HG03045 (cell line): ENCODE data around the gene PPP1R12A.
"Not testable (repeated sequence)": the region's sequence is repeated elsewhere in the genome, so short reads cannot be mapped to it uniquely, and the experiment has no call there.

Experiments
- ATAC-seq: cut with Tn5 transposase; IDR thresholded peaks from one replicate; pipeline ENCODE4 v1.9.1; 2021; ENCODE audit warnings: mild to moderate bottlenecking, moderate library complexity; ENCODE audit not compliant: unreplicated experiment

Gene PPP1R12A

DNA sequence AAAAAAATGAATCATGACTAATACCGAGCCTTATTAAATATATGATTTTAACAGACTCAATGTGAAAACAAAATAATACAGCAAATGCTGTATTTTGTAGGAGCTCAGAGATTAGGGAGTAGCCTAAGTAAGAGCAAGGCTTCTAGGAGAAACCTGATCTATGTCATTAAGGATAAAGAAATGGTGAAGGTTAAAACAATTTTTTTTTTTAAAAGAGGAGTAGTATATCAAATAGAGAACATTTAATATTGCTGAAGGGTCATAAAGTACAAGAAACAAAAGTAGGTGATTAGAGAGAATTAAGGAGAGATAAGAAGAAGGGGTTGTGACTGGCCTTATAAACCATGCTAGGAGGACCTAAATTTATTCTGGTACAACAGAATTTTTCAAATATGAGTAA lies 39.1 kb downstream of the PPP1R12A start:
- ATAC-seq, result no peak

DNA sequence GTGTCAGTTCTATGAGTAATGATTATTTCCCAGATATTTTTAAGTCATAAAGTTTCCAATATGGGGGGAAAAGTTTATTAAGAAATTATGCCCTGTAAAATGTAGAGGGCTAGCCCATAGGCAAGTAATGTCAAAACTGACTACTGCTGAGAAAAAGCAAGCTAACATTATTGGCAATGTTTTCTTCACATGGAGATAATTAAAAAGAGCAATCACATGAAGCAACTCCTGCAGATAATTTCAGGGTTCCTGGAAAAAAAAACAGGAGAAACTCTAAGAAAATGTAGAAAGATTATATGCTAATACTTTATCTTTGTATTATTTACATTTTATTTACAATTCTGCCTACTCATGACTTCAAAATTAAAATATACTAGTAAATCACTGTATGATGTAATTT lies 39.8 kb downstream of the PPP1R12A start:
- no peak for ATAC-seq

DNA sequence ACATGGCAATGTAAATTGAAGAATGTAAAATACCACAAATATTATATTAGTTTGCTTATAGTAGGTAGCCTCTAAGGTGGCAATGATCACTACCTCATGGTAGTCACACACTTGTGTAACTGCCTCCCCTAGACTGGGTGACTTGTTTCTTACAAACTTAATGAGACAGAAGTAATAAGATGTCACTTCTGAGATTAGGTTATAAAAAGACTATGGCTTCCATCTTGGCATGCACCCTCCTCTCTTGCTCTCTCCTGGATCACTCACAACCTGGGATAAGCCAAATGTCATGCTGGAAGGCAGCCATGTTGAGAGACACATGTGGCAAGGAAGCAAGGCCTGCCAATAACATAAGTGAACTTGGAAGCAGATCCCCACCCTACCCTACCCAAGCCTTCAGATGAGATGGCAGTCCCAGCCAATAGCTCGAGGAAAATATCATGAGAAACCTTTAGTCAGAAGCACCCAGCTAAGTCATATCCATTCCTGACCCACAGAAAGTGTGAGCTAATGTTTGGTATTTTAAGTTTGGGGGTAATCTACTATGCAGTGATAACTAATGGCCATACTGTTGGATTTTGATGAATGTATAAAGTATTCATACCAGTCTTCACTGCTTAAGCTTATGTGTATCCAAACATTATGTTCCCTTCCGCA lies 43.3 kb downstream of the PPP1R12A start:
- ATAC-seq, result no peak

DNA sequence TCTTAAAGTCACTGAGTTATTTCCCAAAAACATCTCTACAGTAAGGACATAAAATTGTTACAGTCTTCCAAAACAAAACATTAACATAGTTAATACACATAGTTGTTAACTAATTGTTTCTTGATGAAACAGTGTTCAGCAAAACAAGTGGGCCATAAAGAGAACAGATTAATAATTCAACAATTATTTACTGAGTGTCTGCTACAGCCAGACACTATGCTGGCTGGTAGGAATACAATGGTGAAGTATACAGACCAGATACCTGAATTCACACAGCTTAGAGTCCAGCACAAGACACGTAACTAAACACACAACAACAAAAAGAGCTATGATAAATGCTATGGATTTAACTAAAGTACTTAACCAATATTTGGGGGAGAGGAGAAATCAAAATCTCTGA lies 47.0 kb downstream of the PPP1R12A start:
- no peak for ATAC-seq

DNA sequence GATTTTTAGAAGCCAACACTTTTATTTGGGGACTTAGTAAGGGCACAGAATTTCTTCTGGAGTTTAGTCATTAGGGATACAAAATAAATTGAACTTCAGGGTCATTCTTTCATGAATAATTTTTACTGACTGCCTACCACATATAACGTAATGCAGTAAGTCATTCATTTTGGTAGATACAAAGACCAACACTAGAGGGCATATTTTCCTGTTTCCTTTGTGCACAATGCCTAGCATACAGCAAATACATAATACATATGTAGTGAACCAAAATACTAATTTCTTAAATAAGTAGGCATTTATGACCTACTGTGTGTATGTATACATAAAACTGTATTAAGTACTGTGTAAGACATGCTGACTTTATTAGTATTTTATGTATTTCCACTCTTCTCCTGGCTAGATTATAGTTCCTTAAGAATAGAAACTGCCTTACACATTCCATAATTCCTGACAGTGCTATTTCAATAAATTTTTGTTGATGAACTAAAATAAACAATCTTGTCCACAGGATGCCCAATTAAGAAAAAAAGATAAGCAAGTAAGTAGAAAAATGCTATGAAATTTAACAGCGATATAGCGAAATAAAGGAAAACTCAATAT lies 47.9 kb downstream of the PPP1R12A start:
- ATAC-seq, result no peak

DNA sequence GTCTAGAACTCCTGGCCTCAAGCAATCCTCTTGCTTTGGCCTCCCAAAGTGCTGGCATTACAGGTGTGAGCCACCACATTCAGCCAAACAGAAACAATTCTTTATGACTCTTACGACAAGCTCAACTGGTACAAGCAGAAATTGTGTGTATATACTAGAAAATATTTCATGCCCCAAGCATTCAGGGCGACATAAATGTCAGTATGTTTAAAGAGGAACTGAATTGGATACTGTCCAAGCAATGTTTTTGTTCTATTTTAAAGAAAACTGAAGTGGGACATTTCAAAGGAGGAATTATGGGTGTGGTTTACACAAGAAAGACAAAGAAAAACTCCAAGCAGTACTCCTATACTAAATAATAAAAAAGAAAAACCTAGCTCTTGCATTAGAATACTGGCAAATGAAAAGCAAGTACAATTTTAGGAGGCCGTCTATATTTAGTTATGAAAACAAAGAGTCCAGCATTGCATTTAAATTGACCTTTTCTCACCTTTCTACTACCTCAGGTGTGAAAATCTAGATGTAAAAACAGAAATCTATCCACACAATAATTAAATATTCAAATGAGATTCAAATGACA lies 48.9 kb downstream of the PPP1R12A start:
- ATAC-seq, result no peak

DNA sequence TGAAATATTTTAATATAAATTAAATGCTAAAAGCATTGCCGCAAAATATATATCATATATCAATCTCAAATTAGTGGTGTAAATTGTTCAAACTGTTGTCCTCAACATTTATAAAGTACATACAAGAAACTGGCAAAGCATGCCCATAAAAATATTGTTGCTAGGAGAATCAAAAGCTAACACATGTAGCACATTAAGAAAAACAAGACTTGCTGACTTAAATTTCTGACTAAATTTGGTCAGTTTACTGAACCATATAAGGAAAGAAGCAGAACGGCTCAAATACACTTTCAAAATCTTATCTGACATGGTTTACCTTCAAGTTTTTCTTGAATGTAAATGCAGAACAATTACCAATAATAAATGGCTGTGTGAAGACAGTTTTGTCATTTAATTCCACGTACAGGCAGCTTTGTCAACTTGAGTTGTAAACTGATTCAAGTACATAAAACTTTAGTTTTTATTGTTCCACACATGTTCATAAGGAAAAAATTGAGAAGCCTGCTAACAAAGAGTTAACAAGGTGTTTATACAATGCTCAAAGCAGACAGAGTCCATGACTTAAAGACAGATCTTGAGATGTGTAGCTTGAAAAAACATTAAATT lies 50.4 kb downstream of the PPP1R12A start:
- ATAC-seq, result no peak

- no peak for ATAC-seq
These were observed 51.7 kb downstream of the PPP1R12A start for GRCh38 chr12:79883216-79883615.

GRCh38 chr12:79881351-79881750 lies 53.5 kb downstream of the PPP1R12A start:
- no peak for ATAC-seq

- ATAC-seq, result not testable (repeated sequence)
These were observed 56.4 kb downstream of the PPP1R12A start for GRCh38 chr12:79878506-79878905.

DNA sequence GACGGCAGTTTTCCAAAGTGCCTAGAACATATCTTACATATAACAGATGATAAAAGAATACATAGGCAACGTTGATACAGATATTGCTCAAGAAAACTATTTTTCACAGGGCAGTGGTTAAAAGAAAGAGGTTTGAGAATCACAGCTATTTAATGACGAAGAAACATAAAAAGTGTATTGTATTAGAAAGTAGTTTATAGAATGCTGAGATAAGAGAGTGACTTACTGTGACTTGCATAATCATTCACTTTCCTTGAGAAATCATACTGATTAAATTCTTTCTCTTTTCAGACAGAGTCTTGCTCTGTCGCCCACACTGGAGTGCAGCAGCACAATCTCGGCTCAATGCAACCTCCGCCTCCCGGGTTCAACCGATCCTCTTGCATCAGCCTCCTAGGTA lies 57.7 kb downstream of the PPP1R12A start:
- no peak for ATAC-seq

DNA sequence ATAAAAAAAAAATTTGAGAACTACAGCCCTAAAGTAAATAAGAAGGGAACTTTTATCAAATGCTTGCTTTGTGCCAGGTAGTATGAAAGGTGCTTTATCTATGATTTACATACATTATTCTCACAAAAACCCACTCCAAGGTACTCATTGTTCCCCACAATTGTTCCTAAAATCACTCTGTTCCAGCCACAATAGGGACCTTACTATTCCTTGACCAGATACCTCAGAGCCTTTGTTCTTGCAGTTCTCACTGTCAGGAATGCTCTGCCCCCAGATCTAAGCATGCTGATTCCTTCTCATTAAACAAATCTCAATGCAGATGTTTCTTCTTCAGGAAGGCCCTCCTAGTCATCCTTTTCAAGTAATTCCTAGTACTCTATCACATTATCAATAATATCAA lies 60.2 kb downstream of the PPP1R12A start:
- ATAC-seq, result no peak

GRCh38 chr12:79873201-79873600 lies 61.7 kb downstream of the PPP1R12A start:
- ATAC-seq, result no peak

GRCh38 chr12:79871621-79872020 lies 63.3 kb downstream of the PPP1R12A start:
- no peak for ATAC-seq

GRCh38 chr12:79870916-79871315 lies 64.0 kb downstream of the PPP1R12A start:
- no peak for ATAC-seq

DNA sequence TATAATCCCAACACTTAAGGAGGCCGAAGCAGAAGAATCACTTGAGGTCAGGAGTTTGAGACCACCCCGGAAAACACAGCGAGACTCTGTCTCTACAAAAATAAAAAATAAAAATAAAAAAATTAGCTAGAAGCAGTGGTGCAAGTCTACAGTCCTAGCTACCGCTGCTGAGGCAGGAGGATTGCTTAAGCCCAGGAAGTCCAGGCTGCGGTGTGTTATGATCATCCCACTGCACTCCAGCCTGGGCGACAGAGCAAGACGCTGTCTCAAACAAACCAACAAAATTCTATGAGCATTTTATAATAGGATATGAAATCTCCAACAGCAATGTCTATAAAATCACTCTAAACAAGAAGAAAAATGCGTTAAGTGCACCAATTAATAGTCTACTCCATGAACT lies 75.3 kb downstream of the PPP1R12A start:
- ATAC-seq, result no peak

DNA sequence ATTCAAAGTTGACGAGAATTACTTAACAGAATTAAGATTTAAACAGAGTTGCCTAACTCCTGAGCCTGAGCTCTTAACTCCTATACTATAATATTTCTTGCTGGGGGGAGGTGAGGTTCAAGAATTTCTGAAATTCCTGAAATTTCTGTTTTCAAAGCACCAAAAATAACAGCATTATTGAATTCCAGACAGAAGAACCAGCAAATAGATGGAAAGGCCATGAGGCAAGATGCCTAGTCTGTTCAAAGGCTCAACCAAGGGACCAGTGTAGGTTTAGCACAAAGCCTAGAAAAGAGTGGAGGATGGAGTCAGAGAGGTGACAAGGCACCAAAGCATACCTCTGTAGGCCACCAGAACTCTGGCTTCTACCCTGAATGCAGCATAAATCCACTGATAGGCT lies 76.4 kb downstream of the PPP1R12A start:
- no peak for ATAC-seq

GRCh38 chr12:79857675-79858074 lies 77.2 kb downstream of the PPP1R12A start:
- ATAC-seq, result no peak

GRCh38 chr12:79850610-79851299 lies 84.1 kb downstream of the PPP1R12A start:
- ATAC-seq, result no peak

DNA sequence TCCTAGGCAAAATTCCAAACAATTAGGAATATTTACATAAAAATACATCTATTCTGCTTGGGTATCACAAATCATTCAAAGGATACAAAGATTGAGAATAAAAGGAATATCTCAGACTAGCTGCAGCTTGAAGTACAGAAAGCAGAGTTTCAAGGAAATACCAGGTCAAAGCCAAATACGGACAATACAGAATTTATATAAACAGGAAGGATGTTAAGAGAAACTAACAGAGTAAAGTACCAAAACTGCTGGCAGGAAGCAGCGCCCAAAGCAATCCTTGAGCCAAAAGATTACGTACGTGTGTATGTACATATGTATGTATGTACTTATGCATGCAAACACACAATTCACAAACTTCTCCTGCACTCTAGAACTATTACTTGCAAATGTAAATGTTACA lies 86.6 kb downstream of the PPP1R12A start:
- ATAC-seq, result no peak

GRCh38 chr12:79847417-79847816 lies 87.5 kb downstream of the PPP1R12A start:
- no peak for ATAC-seq

DNA sequence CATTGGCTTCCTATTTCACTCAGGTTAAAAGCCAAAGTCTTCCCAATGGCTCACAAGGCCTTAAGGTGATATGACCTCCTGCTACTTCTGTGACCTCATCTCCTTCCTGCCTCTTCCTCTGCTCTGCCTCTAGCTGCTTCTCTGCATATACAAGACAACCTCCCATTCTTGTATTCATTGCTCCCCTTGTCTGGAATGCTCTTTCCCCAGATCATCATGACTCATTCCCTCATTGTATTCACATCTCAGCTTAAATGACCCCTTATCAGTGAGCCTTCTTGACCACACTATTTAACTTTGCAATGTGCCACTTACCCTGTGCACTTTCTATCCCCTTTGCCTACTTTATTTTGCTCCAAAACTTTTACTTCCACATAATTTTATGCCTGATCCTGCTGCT lies 90.2 kb downstream of the PPP1R12A start:
- ATAC-seq, result no peak
